ENCODE measurements around the gene GAPVD1. TPM values are rescaled to one million over a fixed set of nuclear protein-coding genes. Genes with fewer than 3 reads are reported as not detected.
"Not testable (repeated sequence)": the region's sequence is repeated elsewhere in the genome, so short reads cannot be mapped to it uniquely, and the experiment has no call there.

The GAPVD1 gene
- total RNA-seq, 1 experiment from 2014 or later, result 37.4 TPM

GRCh38 chr9:125246261-125246667, 15.4 kb upstream of the GAPVD1 start:
- in situ Hi-C loops (cut with HindIII; ENCODE audit: low sequenced_read_pairs), result no loop called here
- DNase-seq (ENCODE audit: low spot score), result no peak

- no peak for DNase-seq (ENCODE audit: low spot score)
- in situ Hi-C loops (cut with HindIII; ENCODE audit: low sequenced_read_pairs), result no loop called here
Measured at GRCh38 chr9:125254231-125254630, 7.4 kb upstream of the GAPVD1 start.

GRCh38 chr9:125255781-125256391, 5.7 kb upstream of the GAPVD1 start:
- DNase-seq (ENCODE audit: low spot score), result no peak
- in situ Hi-C loops (cut with HindIII; ENCODE audit: low sequenced_read_pairs), result no loop called here

GRCh38 chr9:125258160-125258785, 3.4 kb upstream of the GAPVD1 start:
- in situ Hi-C loops (cut with HindIII; ENCODE audit: low sequenced_read_pairs), result no loop called here
- DNase-seq (ENCODE audit: low spot score), result no peak

- DNase-seq (ENCODE audit: low spot score), result no peak
- in situ Hi-C loops (cut with HindIII; ENCODE audit: low sequenced_read_pairs), result no loop called here
Measured at GRCh38 chr9:125258832-125259534, 2.6 kb upstream of the GAPVD1 start.

GRCh38 chr9:125260561-125260960, 1.1 kb upstream of the GAPVD1 start:
- peak; percentile 90 for DNase-seq (ENCODE audit: low spot score)
- in situ Hi-C loops (cut with HindIII; ENCODE audit: low sequenced_read_pairs), result no loop called here

GRCh38 chr9:125262294-125262991, 817 bp downstream of the GAPVD1 start:
- in situ Hi-C loops (cut with HindIII; ENCODE audit: low sequenced_read_pairs), result no loop called here
- DNase-seq (ENCODE audit: low spot score), result peak; percentile 15

GRCh38 chr9:125264068-125264467, 2.4 kb downstream of the GAPVD1 start:
- DNase-seq (ENCODE audit: low spot score); in situ Hi-C loops (cut with HindIII; ENCODE audit: low sequenced_read_pairs): not testable (repeated sequence)

GRCh38 chr9:125268394-125269013, 6.9 kb downstream of the GAPVD1 start:
- in situ Hi-C loops (cut with HindIII; ENCODE audit: low sequenced_read_pairs), result no loop called here

GRCh38 chr9:125269014-125269397, 7.4 kb downstream of the GAPVD1 start:
- in situ Hi-C loops (cut with HindIII; ENCODE audit: low sequenced_read_pairs), result no loop called here
- no peak for DNase-seq (ENCODE audit: low spot score)

More at GRCh38 chr9:125268394-125269013, 6.9 kb downstream of the GAPVD1 start:
- no peak for DNase-seq (ENCODE audit: low spot score)

- in situ Hi-C loops (cut with HindIII; ENCODE audit: low sequenced_read_pairs), result no loop called here
Measured at GRCh38 chr9:125271081-125271480, 9.5 kb downstream of the GAPVD1 start.

GRCh38 chr9:125272697-125273096, 11.1 kb downstream of the GAPVD1 start:
- no peak for DNase-seq (ENCODE audit: low spot score)
- in situ Hi-C loops (cut with HindIII; ENCODE audit: low sequenced_read_pairs), result no loop called here

More at GRCh38 chr9:125271081-125271480, 9.5 kb downstream of the GAPVD1 start:
- DNase-seq (ENCODE audit: low spot score), result no peak

GRCh38 chr9:125276771-125277170, 15.1 kb downstream of the GAPVD1 start:
- in situ Hi-C loops (cut with HindIII; ENCODE audit: low sequenced_read_pairs), result no loop called here
- no peak for DNase-seq (ENCODE audit: low spot score)

- in situ Hi-C loops (cut with HindIII; ENCODE audit: low sequenced_read_pairs), result no loop called here
- DNase-seq (ENCODE audit: low spot score), result no peak
Measured at GRCh38 chr9:125277411-125277810, 15.8 kb downstream of the GAPVD1 start.

- in situ Hi-C loops (cut with HindIII; ENCODE audit: low sequenced_read_pairs), result no loop called here
- no peak for DNase-seq (ENCODE audit: low spot score)
Measured at GRCh38 chr9:125280945-125281344, 19.3 kb downstream of the GAPVD1 start.

GRCh38 chr9:125284855-125285254, 23.2 kb downstream of the GAPVD1 start:
- DNase-seq (ENCODE audit: low spot score), result peak; percentile 12

GRCh38 chr9:125286935-125287433, 25.4 kb downstream of the GAPVD1 start:
- in situ Hi-C loops (cut with HindIII; ENCODE audit: low sequenced_read_pairs); DNase-seq (ENCODE audit: low spot score): not testable (repeated sequence)

More at GRCh38 chr9:125284855-125285254, 23.2 kb downstream of the GAPVD1 start:
- in situ Hi-C loops (cut with HindIII; ENCODE audit: low sequenced_read_pairs), result no loop called here

GRCh38 chr9:125293134-125293533, 31.5 kb downstream of the GAPVD1 start:
- in situ Hi-C loops (cut with HindIII; ENCODE audit: low sequenced_read_pairs), result no loop called here

GRCh38 chr9:125295657-125296056, 34.0 kb downstream of the GAPVD1 start:
- DNase-seq (ENCODE audit: low spot score), result no peak
- in situ Hi-C loops (cut with HindIII; ENCODE audit: low sequenced_read_pairs), result no loop called here

More at GRCh38 chr9:125293134-125293533, 31.5 kb downstream of the GAPVD1 start:
- DNase-seq (ENCODE audit: low spot score), result no peak
